Superior temporal gyrus (tissue), 1 donor: Measurements from ENCODE around the gene ZSWIM3.

Experiments used
- DNase-seq: peaks from one replicate; pipeline ENCODE4 v3.0.0-alpha.2; 2016; ENCODE audit errors: extremely low spot score

ZSWIM3 gene

GRCh38 chr20:45927071-45927878, 69.9 kb downstream of the ZSWIM3 start:
- no peak for DNase-seq
